Measurements from ENCODE around the gene NDUFS7.

GRCh38 chr19:1364070-1364704, 19.5 kb upstream of the NDUFS7 start:
- TF ChIP-seq CTCF (IDR thresholded peaks at IDR 0.05) (peak; percentile 28 to 44 (median 36)), POLR2A (IDR thresholded peaks at IDR 0.05) (no peak)
